ENCODE measurements around the gene BZW2. TPM values are rescaled to one million over a fixed set of nuclear protein-coding genes. Genes with fewer than 3 reads are reported as not detected.

Gene BZW2
- total RNA-seq, 1 donor, result 21.3 TPM

Other genes with a start within 250 kb of the BZW2 start
- gene CRPPA, start 224.6 kb upstream of the BZW2 start, total RNA-seq, result 0.63 TPM
- not detected for gene SOSTDC1, start 180.4 kb upstream of the BZW2 start, total RNA-seq
- not detected for gene LRRC72, start 119.4 kb upstream of the BZW2 start, total RNA-seq
- gene ANKMY2, start 427 bp upstream of the BZW2 start, total RNA-seq, result 6.7 TPM
- gene TSPAN13, start 107.6 kb downstream of the BZW2 start, total RNA-seq, result 5.0 TPM
- gene AGR2, start 158.8 kb downstream of the BZW2 start, total RNA-seq, result not detected
- not detected for gene AGR3, start 235.8 kb downstream of the BZW2 start, total RNA-seq

All from mononuclear cell (primary cell).